HG03520 (cell line): ENCODE results near the gene MAGI3.
"Not testable (repeated sequence)": the region's sequence is repeated elsewhere in the genome, so short reads cannot be mapped to it uniquely, and the experiment has no call there.

Experiments used
- ATAC-seq: cut with Tn5 transposase; IDR thresholded peaks from one replicate; pipeline ENCODE4 v1.9.1; 2021; ENCODE audit warnings: mild to moderate bottlenecking, moderate library complexity; ENCODE audit not compliant: unreplicated experiment

Gene MAGI3

DNA sequence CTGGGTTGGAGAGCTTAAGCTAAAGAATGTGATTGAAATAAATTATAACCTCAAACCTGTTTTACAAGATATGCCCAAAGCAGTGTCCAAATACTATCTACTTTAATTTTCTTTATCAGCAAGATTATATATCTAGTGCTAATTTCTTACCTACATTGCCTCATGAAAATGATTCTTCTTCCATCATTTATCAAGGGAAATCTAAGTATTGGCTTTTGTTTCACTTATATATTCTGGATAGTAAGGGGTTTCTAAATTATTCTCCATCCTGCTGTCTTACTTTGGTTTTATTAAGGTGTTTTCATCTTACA lies 287.8 kb downstream of the MAGI3 start:
- no peak for ATAC-seq

GRCh38 chr1:113681596-113682337 lies 291.5 kb downstream of the MAGI3 start:
- no peak for ATAC-seq

GRCh38 chr1:113683384-113684152 lies 293.3 kb downstream of the MAGI3 start:
- ATAC-seq, result no peak

DNA sequence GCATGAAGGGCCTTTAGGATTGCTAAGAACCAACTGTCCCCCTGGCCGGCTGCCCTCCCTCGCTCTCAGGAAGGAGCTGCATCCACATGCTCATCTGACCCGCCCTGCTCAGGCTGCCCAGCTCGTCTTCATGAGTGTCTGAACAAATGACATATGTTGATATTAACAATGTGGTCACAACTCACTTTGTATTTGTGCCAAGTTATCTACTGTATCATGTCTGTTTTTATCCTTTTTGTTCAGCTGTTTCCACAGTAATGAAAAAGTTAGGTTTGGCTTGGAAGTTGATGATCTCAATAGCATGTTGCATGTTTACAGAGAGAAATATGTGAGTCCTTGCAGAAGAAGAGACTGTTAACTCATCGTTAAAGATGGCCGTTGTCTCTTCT lies 293.8 kb downstream of the MAGI3 start:
- no peak for ATAC-seq

DNA sequence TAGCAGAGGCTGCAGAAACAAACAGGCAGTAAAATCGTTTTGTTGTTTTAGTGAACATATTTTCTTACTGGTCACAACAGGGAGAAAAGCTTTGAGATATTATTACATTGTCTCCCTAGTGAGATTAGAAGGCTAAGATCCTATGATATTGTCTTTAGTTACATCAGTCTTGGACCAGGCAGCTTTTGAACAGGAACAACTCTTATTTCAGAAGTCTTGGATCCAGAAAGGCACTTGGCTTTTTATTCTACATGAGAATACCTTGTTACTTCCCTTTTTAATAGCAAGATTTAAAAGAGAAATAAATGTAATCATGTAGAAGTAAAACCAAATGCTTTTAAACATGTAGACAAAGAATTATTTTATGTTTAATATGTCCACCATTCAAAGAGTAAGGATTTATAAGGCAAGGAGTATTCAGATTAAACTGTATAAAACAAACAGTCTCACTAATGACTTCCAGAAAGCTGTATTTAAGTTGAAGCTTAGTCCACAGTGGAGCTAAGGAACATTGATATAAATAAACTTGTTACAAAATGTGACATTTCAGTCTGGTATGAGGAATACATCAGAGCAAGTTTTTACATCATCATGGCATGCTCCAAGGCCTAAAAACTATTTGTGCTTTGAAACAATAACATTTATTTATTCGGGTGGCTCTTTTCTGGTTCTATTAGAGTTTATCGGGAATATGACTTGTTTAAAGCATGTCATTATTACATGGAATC lies 296.7 kb downstream of the MAGI3 start:
- no peak for ATAC-seq

- ATAC-seq, result no peak
These were observed 300.9 kb downstream of the MAGI3 start for GRCh38 chr1:113691184-113691583.

- ATAC-seq, result no peak
These were observed 302.0 kb downstream of the MAGI3 start for GRCh38 chr1:113692342-113692741.

DNA sequence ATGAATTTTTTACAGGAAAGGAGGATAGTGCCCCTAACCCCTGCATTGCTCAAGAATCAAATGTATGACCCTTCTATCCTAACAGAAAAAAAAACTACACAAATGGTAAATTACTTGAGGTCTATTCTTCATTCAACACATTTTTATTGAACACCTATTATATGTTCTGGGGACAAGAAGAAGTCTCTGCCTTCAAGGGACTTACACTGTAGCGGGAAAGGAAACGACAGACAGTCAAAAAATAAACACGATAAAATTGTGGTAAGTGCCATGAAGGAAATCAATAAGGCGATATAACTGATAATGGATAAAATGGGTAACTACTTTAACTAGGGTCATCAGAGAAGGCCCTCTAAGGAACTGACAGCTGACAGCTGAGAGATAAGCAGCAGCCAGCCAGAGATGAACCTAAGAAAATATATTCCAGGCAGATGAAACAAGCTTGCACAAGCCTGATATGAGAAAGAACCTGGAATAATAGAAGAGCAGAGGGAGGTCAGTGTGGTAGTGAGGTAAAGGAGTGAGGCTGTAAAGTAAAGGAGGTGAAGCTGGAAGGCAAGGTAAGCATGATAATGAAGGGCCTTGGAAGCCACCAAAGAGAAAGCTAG lies 302.6 kb downstream of the MAGI3 start:
- no peak for ATAC-seq

DNA sequence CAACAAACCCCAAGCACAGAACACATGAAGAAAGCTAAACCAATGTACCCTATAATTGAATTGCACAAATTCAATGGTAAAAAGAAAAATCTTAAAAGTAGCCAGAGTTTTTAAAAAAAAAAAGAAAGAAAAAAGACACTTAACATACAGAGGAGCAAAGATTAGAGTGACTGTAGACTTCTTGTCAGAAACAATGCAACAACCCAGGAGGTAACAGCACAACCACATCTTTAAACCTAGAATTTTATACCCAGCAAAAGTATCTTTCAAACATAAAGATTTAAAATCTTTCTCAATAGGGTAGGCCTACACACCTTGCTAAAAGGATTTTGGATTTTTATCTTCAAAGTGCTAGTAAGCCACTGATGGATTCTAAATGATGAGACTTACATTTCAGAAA lies 304.6 kb downstream of the MAGI3 start:
- no peak for ATAC-seq

DNA sequence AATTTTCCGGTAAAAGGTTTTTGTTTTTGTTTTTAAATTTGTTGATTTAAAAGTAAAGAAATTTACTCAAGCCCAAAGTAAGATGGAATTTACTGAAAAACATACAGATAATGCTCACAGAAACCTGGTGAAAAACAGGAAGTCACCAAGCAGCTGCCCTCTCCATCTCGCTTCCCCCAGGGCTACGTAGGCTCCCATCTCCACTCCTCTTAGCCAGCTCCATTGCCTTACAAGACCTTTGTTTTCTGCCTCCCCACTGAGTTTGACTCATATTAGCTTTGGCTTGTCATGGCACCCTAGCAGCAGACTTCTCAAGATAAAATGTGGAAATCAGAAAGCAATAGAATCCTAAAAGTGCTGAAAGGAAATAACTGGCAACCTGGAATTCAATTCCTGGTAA lies 311.1 kb downstream of the MAGI3 start:
- ATAC-seq, result no peak

GRCh38 chr1:113714606-113715269 lies 324.4 kb downstream of the MAGI3 start:
- ATAC-seq, result no peak

GRCh38 chr1:113717506-113717905 lies 327.2 kb downstream of the MAGI3 start:
- ATAC-seq, result not testable (repeated sequence)

DNA sequence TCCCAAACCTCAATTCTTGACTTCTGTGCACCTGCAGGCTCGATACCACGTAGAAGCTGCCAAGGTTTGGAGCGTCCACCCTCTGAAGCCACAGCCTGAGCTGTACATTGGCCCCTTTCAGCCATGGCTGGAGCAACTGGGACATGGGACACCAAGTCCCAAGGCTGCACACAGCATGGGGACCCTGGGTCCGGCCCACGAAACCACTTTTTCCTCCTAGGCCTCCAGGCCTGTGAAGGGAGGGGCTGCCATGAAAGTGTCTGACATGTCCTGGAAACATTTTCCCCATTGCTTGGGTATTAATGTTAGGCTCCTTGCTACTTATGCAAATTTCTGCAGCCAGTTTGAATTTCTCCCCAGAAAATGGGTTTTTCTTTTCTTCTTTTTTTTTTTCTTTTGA lies 328.3 kb downstream of the MAGI3 start:
- not testable (repeated sequence) for ATAC-seq

DNA sequence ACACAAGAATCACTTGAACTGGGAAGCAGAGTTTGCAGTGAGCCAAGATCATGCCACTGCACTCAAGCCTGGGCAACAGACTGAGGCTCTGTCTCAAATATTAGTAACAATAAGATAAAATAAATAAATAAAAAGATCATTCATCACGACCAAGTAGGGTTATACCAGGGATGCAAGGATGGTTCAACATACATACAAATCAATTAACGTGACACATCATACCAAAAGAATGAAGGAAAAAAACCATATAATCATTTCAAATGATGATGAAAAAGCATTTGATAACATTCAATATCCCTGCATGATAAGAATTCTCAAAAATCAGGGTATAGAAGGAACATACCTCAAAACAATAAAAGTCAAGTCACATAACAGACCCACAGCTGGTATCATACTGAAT lies 330.7 kb downstream of the MAGI3 start:
- ATAC-seq, result no peak

DNA sequence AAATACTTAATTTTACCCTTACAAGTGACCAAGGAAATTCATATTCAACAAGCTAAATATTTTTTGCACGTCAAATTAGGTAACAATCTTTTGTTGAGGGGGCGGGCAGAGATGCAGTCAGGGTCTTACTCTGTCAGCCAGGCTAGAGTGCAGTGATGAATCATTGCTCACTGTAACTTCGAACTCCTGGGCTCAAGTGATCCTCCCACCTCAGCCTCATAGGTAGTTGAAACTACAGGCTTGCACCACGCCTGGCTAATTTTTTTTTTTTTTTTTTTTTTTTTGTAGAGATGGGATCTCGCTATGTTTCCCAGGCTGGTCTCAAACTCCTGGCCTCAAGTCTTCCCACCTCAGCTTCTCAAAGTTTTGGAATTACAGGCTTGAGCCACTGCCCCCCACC lies 342.5 kb downstream of the MAGI3 start:
- ATAC-seq, result no peak

GRCh38 chr1:113734357-113735055 lies 344.2 kb downstream of the MAGI3 start:
- ATAC-seq, result no peak
